ENCODE results near the gene PRR16. TPM values are rescaled to one million over a fixed set of nuclear protein-coding genes. Genes with fewer than 3 reads are reported as not detected.

Gene PRR16
- total RNA-seq (2014; rRNA removed; shearing (Covaris generic)), result 2.3 and 2.6 TPM in 2 replicates

DNA sequence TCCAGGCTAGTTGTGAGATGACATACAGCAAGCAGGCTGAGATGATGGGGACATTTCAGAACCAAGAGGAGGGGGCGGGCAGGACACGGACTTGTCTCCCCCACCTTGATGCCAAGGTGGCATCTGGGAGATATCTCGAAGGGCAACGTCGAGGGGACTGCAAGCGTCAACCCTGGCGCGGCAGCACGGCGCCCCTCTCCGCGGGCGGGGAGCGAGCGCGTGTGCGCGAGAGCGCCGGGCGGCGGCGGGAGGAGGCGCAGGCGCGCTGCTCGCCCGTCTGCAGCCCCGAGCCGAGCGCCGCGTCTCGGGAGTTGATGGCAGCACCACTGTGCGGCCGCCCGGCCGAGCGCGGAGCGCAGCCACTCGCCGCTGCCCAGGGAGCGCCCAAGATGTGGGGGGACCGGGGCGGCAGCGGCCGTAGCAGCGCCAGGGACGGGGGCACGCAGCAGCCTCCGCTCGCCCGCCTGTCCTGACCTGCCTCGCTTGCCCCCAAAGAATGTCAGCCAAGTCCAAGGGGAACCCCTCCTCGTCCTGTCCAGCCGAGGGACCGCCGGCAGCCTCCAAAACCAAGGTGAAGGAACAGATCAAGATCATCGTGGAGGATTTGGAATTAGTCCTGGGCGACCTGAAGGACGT is at the start of gene PRR16:
Gene PRR16 (plus strand): TSS at position 310 of the 636 bp plus-strand sequence.

Small RNAs within 50 kb of the gene (small RNA-seq; reads per million reads assigned to genes)
- gene PRELID3BP8 (not detected), gene RNU4-69P (not detected)

Measured in A375 (cell line).